HG03571 (cell line): ENCODE results near the gene CD40.
"Not testable (repeated sequence)": the region's sequence is repeated elsewhere in the genome, so short reads cannot be mapped to it uniquely, and the experiment has no call there.

Source experiments
- ATAC-seq: cut with Tn5 transposase; IDR thresholded peaks from one replicate; pipeline ENCODE4 v1.9.1; 2021; ENCODE audit not compliant: unreplicated experiment

Gene CD40

DNA sequence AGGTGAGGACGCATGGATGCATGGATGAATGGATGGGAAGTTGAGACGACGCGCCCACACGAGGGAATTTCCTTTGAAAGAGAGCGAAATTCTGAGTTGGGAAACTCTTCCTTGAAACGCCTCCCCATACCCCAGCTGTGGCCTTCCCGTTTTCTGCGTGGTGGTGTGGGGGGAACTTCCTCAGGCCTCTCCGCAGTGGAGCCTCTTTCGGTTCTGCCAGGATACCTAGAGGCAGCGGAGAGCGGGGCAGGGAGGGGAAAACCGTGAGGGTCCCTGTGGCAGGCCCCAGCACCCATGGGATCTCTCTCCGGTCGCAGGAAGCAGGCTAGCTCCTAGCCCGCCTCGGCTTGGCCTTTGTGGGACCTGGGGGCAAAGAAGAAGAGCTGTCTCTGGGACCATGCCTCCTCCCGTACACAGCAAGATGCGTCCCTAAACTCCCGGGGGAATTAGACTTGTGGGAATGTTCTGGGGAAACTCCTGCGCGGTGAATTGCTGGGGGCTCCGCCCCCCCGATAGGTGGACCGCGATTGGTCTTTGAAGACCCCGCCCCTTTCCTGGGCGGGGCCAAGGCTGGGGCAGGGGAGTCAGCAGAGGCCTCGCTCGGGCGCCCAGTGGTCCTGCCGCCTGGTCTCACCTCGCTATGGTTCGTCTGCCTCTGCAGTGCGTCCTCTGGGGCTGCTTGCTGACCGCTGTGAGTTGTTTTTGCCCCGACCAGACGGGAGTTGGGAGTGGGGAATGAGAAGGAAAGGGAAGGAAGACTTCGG, at the start of gene CD40:
Gene CD40, plus strand, starts transcription at position 611 of the 764 bp plus-strand sequence. Its CDS starts 30 bp downstream, at position 641.
- peak; percentile 60 for ATAC-seq

DNA sequence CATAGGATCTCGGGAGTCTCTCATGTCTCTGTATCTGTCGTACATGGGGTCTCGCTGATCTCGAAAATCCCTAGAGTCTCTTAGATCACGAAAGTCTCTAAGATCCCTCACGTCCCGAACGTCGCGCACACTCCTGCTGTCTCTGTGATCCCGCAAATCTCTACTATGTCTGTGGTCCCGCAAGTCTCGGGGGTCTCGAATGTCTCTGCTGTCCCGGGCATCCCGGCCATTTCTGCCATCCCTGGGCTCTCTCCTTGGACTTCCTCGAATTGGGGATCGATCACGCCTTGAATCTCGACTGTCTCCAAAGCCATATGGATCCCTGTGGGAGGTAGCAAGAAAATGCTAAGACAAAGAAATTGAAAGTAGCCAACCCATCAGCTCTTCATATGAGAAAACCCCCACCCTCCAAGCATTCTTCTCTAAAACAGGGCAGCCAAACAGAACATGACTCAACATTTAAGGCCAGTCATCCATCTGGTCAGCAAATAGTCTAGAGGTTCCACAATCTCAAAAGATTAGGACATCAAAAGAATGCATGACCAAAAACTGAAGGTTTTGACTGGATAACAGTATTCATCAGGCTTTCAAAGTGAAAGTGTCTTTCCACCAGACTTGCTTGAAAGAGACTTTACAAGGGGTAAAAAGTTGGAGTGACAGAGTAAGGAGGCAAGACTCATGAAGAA, 47.8 kb upstream of the CD40 start:
- ATAC-seq: no peak

DNA sequence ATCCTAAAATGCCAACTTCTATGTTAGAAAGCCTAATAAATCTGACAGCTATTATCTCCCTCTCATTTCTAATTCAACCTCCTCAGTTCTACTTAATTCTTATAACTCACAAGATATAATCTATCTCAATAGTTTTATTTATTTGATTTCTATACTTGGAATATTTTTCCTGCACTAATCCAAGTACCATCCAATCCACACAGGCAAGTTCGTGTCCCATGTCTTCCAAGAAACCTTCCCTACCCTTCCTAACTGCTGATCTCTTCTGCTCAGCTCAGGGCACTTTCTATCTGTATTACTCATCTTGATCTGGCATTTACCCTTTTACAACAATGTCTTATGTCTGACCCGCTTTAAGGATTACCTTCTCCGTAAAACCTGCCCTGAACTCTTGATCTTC, 46.5 kb upstream of the CD40 start:
- no peak for ATAC-seq

DNA sequence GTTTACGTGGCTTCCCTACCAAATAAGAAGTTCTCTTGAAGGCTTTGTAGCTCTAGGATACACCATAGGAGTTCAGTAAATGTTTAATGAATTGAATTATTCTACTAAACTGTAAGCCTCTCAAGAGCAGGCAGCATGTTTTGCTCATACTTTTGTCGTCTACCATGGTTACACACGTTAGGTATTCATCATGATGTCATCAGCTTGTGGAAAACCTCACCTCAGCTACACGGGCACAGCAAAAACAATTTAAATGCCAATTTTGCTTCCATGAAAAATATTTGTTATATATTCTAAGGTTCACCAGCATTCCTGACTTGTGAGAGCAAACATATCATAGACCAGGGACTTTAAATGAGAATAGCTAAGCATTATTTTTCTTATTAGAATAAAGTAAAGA, 45.1 kb upstream of the CD40 start:
- no peak for ATAC-seq

DNA sequence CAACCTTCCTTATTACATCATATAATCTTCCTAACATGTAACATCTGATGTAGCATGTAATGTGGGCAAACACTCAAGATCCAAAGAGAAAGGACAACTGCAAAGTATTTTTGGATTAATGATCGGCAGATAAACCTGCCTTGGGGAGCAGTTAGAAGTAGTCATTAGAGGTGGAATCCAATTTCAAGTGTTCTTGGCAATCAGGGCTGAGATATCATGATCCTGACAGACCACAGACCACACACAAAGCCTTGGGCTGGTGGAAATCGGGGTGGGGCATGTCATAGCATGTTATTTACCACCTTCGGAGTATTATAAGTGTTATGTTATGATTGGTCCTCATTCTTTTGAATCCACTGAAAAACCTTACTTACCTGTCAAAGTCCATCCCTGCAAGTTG, 44.7 kb upstream of the CD40 start:
- ATAC-seq: no peak

DNA sequence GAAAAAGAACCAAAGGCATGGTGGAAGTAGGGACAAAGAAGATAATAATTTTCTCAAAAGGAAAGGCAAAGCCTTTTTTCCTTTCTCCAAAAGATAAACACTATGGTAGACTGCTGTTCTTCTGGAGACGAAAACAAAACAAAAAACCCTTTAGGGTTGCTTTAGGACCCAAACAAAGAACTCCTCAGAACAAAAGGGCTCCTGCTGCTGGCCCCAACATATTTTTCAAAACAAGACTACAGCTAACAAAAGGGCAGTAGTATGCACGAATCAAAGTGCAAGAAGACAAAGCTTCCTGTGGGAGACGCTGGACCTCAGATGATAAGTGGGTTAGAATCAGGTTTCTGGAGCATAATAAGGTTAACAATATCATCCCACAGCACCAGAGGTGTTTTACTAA, 44.1 kb upstream of the CD40 start:
- ATAC-seq: no peak

DNA sequence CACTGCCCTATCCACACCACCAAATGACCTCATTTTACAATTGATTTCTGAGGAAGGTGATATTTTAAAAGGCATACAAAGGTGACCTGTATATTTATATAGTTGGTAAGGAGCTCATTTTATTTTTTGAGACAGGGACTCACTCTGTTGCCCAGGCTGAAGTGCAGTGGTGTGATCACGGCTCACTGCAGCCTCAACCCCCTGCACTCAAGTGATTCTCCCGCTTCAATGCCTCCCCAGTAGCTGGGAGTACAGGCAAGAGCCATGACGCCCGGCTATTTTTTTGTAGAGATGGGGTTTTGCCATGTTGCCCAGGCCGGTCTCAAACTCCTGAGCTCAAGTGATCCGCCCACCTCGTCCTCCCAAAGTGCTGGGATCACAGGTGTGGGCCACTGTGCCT, 41.3 kb upstream of the CD40 start:
- no peak for ATAC-seq

DNA sequence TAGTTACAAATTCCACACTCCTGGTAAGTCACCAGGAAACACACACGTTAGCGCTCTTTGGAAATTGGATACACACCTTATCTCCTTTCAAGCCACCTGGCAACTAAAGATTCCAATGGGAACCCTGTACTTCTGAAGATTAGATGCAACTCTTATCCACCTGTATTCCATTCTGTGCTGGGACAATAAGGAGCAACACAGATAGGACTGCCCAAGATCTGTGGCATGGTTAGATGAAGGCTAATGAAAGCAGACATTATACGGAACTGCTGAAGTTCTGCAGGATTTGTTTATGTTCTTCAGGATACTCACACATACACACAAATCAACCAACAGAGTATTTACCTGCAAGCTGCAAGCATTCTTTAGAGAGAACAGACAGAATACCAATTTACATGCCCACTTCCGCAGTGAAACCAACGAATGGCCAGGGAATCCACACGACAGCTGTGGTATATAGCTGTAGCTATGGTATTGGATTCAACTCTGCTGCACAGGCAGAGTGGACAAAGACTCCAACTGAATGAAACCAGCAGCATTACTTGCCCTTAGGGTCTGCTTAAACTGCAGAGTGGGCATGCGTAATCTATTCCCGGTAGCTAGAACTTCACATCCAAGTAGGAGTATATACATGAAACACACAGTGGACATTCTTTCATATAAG, 40.3 kb upstream of the CD40 start:
- ATAC-seq: no peak

DNA sequence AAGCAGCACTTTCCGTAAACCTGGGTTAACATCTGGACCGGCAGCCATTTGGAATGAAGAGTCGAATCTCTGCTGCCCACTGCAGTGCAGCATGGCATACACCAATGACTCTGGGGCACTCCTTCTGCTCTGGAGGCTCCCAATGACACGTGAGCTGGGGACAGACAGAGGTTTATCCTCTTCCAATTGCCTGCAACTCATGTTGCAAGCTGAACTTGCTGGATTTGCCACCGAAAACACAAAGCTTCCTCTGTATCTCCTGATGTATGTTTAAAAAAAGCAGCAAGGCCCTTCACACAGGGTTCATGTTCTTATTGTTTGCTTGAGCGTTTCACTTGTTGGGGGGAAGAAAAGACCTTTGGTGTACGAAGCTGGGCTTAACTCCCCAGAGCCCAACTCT, 39.2 kb upstream of the CD40 start:
- no peak for ATAC-seq

DNA sequence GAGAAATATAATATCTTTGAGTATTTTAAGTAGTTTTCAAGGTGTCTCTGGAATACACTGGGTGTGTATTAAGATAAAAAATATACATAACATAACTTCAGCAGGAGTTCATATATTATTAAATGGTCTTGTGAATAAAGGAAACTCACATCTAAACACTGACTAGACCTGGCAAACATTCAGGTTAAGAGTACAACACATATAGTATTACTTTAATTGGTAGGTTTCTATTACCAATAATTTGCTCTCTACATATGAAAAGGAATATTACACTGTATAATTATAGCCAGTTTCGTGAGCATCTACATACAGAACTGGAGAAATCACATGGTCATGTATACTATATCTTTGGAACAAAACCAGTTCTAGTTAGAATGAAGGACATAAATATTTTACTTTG, 37.0 kb upstream of the CD40 start:
- no peak for ATAC-seq

DNA sequence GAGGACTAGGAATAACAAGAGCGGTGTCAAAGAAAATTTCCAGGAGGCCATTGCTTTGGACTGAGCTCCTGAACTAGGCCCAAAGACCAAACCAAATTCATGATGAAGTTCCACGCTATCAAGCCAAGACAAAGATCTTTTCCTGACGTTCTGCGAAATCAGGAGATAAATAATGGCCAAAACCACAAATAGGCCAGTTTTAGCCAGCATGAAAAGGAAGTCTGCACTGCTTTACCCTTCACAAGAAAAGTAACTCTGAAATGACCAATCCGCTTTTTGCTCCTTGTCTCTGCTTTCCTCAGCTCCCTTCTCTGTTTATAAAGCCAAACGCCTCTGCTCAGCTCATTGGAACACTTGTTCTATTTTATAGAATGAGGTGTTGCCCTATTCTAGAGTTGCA, 35.0 kb upstream of the CD40 start:
- no peak for ATAC-seq

DNA sequence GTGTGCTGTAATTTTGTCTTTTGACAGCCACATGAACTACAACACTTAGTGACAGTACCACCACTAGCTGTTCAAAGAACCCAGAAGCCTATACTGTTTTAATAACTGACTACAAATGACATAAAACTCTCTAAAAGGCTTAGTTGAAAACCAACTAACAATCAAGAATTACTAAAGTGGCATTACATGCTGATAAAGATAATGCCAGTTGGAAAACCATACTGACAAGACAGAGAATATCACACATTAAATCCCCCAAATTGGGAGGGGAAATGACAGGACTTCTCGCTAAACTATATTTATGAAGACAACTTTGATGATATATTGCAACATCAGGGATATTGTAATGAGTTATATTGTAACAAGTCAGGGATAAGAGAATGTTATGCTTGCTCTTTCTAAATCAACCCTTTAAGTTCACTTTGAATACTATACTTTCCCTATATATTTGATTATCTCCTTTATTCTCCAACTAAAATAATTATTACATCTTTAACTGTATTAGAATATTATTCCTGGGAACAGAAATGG, 34.5 kb upstream of the CD40 start:
- ATAC-seq: no peak

DNA sequence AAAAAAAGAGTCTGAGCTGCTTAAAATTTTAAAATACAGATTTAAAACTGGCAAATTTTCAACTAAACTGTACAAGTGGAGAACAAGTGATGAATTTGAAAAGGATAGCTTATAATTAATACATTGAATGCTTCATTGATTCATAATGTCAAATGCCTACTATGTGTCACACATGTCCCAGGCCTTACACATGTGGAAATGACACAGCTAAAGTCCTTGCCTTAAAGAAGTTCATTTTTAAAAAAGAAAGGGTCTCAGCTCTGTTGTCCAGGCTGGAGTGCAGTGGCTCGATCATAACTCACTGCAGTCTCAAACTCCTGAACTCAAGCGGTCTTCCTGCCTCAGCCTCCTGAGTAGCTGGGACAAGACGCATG, 33.3 kb upstream of the CD40 start:
- no peak for ATAC-seq

DNA sequence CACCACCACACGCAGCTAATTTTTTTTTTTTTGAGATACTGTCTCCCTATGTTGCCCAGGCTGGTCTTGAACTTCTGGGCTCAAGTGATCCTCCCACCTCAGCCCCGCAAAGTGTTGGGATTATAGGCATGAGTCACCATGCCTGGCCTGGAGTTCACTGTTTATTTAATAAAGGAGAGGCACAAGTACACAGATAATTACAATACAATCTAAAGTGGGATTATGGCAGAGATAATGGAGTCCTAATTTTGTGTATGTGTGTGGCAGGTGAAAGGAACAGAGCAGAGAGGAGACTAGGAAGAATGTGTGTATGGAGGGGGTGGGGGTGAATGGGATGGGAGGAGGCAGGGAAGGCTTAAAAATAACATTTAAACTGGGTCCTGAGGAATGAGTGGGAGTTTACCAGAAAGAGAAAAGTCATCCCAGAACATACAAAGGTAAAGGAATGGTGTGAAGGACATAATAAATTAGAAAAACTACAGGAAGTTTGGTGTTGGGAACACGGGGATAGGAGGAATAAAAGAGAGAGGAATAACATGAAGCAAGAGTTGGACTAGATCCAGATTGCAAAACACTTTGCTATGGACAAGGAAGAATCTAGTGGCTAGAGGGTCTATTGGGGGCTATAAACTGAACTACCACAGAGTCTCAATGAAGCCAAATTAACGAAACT, 32.8 kb upstream of the CD40 start:
- no peak for ATAC-seq

DNA sequence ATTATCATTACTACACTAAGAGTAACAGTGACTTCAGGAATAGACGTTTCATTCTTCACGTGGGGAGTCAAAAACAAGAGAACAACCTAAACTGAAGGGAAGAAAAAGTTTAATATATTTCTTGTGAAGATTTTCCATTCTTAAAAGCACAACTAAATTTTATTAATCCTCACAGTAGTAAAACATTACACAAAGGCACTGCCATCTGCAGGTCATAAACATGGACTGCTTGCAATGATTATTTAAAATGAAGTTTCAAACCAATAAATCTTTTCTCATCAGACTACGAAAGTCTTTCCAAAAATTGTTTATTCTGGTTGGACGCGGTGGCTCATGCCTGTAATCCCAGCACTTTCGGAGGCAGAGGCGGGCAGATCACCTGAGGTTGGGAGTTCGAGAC, 31.0 kb upstream of the CD40 start:
- ATAC-seq: no peak

DNA sequence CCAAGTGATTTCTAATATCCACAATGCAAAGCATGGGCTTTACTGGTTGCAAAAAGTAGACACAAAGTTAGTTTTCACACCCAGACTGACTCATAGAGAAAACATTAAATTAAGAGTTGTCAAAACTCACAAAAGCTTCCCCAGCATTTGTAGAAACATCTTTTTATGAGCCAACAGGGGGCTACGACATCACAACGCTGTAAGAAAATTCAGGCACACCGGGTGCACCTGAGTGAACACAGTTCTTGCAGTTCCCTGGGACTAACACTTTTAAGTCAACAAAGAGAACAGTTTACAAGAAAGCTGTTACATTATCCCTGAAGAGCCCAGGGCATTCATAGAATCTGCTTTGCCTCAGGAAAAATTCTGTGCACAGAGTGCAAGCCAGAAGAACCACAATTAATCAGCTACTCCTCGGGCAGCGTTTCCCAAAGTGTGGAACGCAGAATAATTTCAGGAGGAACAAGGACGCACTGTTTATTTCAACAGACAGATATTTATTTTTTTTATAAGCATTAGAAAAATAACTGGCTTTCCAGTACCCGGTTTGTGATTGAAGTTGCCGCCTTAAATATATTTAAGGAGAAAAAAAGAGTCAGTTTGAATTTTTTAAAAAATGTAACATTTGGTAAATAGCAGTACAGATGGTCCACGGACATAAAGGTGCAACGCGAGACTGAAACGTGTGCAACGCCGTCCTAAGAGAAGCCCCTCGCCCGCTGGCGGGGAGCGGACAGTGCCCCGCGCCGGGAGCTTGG, 29.5 kb upstream of the CD40 start:
- ATAC-seq: no peak

DNA sequence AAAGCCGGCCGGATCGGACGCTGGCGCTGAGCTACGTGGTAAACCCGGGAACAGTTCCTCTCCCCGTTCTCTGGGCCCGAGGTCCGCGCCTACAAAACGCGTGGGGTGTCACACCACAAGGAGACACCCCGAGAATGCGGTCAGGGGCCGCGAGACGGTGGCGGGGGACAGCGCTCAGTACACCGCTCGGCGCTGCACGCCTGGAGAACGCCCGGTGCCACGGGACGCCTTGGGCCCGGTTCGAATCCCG, 29.0 kb upstream of the CD40 start:
- ATAC-seq: peak; percentile 13

DNA sequence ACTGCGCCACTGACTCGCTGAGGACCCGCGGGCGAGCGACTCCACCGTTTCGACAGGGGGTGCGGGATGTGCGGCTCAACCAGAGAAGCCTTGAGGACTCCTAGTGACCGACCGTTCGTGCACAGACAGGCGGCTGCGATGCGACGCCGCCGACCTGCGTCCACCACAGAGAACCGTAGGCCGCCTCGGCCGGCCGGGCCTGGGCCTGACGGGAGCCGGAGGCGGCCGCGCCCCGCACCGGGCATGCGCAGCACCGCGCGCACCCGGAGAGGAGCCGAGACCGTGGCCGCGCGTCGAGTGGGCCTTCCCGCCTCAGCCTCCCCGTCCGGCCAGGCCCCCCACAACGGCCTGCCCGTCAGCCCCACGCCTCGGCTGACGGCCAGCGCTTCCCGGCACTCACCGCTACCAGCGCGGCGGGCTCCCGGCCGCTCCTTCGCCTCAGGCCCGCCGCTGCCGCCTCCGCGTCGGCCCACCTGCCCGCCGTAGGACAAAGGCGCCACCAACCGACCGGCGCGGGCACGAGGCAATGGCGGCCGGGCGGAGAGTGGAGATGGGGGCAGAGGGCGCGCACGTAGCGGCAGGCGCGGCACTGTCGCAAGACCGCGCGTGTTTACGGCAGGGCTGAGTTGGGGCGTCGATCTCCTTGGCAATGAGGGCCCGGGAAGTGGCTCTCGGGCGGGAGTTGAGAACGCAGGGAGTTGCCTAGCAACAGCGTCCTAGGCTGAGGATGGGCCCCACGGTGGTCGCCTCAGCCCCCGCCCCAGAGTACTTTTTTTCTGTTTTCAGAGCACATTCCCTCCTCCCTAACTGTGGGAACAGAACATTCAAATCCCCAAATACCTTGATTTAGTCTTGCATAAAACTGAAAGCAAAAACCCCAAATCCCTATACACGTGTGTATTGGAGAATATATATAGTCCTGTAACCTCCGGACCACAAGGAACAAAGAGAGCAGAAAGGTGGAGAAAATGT, 28.4 kb upstream of the CD40 start, which contains the start of gene NCOA5:
Gene NCOA5, minus strand, starts transcription at position 546 of the 972 bp plus-strand sequence. CDS start 10,538 bp downstream, outside the sequence.
- peak; percentile 71 for ATAC-seq

DNA sequence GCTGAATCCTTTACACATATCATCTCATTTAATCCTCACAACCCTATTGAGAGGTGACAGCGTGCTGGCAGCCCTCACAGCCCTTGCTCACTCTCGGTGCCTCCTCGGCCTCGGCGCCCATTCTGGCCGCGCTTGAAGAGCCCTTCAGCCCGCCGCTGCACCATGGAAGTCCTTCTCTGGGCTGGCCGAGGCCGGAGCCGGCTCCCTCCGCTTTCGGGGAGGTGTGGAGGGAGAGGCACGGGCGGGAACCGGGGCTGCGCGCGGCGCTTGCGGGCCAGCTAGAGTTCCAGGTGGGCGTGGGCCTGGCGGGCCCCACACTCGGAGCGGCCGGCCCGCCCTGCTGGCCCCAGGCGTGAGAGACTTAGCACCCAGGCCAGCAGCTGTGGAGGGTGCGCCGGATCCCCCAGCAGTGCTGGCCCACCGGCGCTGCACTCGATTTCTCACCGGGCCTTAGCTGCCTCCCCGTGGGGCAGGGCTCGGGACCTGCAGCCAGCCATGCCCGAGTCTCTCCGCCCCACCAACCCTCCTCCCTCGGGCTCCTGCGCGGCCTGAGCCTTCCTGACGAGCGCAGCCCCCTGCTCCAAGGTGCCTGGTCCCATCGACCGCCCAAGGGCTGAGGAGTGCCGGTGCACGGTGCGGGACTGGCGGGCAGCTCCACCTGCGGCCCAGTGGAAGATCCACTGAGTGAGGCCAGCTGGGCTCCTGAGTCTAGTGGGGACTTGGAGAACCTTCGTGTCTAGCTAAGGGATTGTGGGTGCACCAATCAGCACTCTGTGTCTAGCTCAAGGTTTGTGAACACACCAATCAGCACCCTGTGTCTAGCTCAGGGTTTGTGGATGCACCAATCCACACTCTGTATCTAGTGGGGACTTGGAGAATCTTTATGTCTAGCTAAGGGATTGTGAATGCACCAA, 26.2 kb upstream of the CD40 start:
- ATAC-seq: not testable (repeated sequence)
